HS-5 (cell line): Measurements from ENCODE around the gene CCL13.
"Not testable (repeated sequence)": the region's sequence is repeated elsewhere in the genome, so short reads cannot be mapped to it uniquely, and the experiment has no call there.

ENCODE experiments used
- DNase-seq: peaks from one replicate; pipeline ENCODE4 v3.0.0-alpha.2; 2012; ENCODE audit warnings: low read depth

The CCL13 gene

DNA sequence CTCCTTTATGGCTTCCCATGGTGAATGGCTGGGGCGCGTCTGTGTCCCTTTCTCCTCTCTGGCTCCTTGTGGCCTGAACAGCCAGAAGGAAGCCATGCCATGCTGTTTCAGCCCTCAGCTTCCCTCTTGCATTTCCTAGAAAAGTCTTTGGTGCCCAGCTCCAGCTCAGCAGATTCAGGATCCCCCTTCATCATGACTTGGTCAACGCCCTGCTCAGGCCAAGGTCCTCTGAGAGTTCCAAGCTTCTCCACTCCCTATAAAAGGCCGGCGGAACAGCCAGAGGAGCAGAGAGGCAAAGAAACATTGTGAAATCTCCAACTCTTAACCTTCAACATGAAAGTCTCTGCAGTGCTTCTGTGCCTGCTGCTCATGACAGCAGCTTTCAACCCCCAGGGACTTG, at the start of gene CCL13:
Gene CCL13, plus strand, starts transcription at position 287 of the 400 bp plus-strand sequence. Its CDS starts 47 bp downstream, at position 334.
- no peak for DNase-seq

DNA sequence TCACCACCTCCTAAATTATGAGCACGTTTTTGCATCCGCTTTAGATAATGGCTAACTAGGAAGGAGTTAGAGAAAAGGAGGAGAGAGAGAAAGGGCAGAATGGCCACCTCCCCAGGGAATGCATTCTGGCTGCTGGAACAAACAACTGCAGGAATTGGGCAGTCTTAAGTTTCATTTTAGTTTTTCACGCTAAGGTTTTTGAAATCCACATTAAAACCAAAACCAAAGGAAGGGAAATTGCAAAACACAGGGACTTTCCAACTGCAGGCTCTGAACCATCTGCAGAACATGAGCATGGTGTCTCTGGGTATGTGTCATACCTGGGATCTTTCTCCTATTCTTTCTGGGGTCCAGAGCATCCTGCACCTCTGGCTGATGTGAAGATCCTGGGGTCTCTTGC, 49.2 kb upstream of the CCL13 start:
- no peak for DNase-seq

DNA sequence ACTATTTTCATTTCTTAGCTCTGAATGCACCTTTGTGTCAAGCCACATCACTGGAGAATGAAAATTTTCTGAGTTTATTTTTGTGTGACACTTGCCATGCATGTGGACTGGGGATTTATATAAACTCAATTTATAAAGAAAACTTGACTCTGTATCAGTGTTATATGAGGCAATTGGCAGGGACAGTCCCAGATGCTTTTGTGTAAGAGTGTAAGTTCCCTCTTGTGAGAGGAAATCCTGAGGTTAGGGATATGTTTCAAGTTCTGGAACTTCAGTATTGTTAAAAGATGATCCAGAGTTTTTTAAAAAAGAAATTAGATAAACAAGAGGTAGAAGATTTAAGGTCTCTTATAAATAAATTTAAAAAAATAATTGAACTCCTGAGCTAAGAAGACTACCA, 47.9 kb upstream of the CCL13 start:
- DNase-seq: no peak

DNA sequence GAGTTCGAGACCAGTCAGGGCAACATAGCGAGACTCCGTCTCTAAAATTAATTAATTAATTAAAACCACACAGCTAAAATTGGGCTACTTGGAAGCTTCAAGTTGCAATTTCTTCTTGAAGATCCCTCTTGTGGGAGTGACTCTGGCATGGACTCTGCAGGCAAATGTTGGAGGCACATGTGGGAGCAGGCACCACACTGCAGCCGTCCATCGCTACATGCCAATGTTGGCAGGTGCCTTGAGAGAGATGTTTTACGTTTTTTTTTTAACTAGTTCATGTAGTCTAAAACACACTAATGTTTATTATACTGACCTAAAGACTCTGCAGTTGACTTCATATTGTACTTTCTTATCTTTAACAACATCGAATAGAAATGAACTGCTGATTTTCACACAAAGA, 45.0 kb upstream of the CCL13 start:
- DNase-seq: no peak

DNA sequence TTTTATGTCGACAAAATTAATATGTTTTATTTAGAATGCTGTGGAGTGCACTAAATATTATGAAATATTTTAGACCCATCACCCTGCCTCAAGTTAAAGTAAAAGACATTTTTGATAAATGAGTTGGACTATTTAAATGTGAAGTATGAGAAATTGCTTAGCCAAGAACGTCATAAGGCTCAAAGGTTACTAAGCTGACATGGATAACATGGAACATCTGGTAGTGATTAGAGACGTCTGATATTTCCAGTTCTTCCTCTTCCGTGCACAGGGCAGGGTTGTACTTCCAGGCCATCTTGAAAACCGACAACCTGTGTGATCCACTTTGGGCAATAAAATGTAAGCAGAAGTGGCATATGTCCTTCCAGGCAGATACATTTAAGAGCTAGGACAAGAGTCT, 44.2 kb upstream of the CCL13 start:
- DNase-seq: peak; percentile 74

DNA sequence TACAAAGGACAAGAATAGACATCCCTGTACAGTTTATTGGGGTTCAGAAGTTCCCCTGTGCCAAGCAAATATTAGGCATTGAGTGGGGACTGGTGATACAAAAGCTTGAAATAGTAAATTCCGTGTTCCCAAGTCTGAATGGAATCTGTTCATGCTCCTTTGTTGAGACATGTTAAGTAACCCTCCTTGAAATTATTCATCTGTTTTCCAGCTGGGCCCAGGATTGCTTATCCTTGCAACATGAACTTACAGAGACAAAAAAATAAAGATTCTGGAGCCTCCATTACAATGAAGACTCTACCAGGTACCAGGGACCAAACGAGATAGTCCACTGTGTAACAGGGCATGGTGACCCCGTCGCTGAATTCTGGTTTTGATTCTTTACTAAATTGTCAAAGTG, 43.1 kb upstream of the CCL13 start:
- DNase-seq: no peak

DNA sequence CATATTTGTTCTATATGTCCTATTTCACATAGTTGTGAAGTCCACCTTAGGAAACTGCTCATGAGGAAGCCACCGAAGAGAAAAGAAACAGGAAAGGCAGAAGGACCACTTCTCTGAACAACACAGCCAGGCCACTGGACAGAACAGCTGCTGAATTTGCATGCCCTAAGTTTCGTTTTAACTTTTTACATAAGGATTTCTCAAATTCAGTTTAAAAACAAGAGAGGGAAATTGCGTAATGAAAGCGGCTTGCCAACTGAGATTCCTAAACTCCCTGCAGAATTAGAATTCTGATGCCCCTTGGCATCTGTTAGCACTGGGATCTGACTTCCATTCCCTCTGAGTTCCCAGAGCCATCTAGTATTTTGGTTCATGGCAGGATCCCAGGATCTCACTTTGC, 42.0 kb upstream of the CCL13 start:
- DNase-seq: no peak

DNA sequence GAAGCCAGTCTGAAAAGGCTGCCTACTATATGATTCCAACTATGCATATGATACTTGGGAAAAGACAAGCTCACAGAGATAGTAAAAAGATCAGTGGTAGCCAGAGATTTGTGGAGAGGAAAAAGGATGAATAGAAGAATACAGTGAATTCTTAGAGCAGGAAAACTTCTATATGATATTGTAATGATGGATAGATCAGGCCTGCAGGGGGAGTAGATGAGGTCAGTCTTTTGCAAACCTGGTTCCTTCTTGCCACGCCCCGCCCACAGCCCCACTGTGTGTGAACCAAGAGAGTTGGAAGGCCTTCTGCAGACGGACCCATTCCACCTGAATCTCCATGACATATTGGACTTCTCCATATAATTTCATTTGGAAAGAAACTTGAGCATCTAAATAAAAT, 37.8 kb upstream of the CCL13 start:
- DNase-seq: no peak

DNA sequence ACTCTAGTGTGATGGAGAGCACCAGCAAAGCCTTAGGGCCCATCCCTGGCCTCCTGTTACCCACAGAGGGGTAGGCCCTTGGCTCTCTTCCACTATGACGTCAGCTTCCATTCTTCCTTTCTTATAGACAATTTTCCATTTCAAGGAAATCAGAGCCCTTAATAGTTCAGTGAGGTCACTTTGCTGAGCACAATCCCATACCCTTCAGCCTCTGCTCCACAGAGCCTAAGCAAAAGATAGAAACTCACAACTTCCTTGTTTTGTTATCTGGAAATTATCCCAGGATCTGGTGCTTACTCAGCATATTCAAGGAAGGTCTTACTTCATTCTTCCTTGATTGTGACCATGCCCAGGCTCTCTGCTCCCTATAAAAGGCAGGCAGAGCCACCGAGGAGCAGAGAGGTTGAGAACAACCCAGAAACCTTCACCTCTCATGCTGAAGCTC, 37.2 kb upstream of the CCL13 start, which contains the start of gene CCL8:
Gene CCL8, plus strand, starts transcription at position 397 of the 445 bp plus-strand sequence. CDS start 67 bp downstream, outside the sequence.
- DNase-seq: no peak

DNA sequence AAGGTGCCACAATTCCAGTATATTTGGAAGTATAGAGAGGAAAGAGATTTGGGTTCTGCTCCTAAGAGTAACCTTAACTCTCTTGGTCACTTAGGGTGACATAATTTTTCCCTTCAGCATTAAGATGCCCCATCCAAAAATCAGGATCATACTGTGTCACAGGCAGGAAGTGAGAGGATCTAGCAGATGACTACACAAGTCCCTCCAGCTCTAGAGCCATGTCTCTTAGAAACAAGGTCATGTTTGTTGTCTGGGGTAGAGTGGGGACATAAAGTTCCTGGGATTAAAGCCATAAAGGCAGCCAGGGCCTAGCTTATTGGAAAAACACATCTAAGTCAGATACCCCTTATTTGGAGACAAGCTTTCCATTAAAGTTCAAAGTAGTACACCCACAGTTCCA, 34.3 kb upstream of the CCL13 start:
- DNase-seq: no peak

DNA sequence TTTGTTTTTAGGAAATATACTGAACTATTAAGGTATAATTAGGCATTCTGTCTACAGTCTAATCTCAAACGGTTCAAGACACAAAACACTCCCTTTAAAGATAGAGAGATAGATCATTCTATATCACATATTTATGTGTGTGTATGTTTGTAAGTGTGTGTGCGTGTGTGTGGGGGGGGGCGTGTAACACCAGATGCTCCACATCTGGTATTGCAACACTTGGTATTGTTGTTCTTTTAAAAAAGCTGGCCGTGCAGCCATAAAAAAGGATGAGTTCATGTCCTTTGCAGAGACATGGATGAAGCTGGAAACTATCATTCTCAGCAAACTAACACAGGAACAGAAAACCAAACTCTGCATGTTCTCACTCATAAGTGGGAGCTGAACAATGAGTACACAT, 28.7 kb upstream of the CCL13 start:
- not testable (repeated sequence) for DNase-seq

DNA sequence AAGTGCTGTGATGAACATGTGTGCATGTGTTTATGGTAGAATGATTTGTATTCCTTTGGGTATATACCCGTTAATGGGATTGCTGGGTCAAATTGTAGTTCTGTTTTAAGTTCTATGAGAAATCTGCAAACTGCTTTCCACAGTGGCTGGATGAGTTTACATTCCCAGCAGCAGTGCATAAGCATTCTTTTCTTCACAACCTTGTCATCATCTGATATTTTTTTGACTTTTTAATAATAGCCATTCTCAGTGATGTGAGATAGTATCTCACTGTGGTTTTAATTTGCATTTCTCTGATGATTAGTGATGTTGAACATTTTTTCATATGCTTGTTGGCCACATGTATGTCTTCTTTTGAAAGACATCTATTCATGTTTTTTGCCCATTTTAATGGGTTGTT, 18.6 kb upstream of the CCL13 start:
- DNase-seq: no peak

DNA sequence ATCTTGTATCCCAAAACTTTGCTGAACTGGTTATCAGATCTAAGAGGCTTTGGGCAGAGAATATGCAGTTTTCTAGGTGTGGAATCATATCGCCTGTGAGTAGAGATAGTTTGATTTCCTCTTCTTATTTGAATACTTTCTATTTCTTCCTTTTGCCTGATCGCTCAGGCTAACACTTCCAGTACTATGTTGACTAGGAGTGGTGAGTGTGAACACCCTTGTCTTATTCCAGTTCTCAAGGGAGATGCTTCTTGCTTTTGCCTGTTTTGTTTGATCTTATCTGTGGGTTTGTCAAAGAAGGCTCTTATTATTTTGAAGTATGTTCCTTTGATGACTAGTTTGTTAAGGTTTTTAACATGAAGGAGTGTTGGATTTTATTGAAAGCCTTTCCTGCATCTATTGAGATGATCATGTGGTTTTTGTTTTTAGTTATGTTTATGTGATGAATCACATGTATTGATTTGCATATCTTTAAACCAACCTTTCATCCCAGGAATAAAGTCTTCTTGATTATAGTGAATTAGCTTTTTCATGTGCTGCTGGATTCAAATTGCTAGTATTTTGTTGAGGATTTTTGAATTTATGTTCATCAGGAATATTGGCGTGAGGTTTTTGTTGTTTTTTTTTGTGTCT, 17.0 kb upstream of the CCL13 start:
- no peak for DNase-seq

DNA sequence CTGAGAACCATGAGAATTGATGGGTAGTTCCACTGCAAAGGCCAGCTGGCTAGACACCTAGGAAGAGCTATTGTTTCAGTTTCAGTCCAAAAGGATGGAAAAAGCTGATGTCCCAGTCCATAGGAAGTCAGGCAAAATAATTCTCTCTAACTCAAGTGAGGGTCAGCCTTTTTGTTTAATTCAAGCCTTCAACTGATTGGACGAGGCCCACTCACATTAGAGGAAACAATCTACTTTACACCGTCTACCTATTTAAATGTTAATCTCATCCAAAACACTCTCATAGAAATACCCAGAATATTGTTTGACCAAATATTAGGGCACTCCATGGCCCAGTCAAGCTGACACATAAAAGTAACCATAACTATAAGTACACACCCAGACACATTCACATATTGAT, 14.4 kb upstream of the CCL13 start:
- no peak for DNase-seq

DNA sequence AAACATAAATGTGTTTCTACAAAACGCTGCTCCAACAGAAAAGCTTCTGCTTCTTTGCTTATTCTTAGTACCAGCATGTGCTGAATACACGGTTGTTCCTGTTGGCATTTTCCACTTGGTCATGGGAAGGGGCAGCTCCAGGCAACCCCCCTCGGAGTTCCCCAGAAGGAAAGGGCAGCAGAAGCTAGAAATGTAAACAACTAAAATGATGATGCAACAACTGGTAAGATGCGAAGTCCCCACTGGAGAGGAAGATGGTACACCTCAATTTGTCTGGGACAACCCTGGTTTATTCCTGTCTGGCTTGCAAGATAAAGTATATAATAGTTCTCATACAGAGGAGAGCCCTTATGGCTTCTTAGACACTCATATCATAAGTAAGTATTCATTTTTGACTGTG, 9.2 kb upstream of the CCL13 start:
- no peak for DNase-seq

DNA sequence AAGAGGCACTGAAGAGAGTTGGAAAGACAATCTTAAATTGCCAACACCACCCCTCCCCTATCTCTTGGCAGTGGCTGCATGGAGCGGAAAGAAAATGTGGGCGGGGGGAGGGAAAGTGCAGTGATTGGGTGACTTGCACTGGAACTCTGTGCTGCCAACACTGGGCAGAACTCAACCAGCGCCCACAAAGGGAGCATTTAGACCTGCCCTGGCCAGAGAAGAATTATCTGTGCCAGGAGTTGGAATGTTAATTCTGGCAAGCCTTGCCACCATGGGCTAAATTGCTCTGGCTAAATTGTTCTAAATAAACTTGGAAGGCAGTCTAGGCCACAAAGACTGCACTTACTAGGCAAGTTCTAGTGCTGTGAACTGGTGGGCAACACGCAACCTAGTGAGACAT, 6.5 kb upstream of the CCL13 start:
- no peak for DNase-seq

DNA sequence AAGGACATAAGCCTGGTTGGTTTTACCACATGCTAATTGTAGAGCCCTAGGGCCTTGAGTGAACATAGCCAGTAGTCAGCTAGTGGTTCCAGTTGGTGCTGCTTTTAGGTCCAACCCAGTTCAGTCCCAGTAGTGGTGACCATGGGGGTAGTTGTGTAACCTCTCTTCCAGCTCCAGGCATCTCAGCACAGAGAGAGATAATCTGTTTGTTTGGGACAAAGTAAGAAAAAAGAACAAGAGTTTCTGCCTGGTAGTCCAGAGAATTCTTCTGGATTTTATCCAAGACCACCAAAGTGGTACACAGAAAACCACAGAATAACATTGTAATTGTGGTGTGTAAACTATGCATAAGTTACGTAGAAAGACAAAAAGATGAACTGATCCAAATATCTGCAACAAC, 5.2 kb upstream of the CCL13 start:
- DNase-seq: no peak

DNA sequence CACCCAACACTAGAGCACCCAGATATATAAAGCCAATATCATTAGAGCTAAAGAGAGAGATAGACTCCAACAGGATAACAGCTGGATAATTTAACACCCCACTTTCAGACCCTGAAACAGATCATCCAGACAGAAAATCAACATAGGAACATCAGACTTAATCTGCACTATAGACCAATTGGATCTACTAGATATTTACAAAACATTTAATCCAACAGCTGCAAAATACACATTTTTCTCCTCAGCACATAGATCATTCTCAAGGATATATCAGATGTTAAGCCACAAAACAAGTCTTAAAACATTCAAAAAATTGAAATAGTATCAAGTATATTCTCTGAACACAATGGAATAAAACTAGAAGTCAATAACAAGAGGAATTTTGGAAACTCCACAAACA, 4.1 kb upstream of the CCL13 start:
- no peak for DNase-seq

DNA sequence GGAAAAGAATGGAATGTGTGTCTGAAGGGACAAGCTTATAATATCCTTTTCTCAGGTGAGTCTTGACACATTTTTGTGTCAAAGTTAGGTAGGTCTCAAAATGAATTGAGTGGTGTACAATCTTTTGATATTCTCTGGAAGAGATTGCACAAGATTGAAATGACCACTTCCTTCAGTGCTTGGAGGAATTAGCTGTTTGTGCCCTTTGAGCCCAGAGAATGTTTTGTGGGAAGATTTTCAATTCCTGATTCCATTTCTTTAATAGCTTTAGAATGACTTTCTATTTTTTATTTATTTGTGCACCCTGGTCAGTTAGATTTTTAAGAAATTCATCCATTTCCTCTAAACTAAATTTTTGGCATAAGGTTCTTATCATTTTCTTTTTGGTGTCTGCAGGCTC, 1.6 kb upstream of the CCL13 start:
- no peak for DNase-seq

DNA sequence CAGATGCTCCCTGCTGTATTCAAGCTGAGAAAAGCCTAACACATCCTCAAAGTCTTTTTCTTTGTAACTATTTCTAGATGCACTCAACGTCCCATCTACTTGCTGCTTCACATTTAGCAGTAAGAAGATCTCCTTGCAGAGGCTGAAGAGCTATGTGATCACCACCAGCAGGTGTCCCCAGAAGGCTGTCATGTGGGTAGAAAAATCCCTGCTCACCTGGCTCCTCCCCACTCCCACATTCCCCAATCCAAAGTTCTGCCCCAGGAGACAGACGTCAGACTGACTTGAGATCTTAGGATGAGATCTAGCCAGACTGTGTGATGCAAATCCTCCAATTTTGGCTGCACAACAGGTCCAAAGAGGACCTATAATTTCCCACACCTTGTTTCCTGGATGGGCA, 1.1 kb downstream of the CCL13 start:
- no peak for DNase-seq

DNA sequence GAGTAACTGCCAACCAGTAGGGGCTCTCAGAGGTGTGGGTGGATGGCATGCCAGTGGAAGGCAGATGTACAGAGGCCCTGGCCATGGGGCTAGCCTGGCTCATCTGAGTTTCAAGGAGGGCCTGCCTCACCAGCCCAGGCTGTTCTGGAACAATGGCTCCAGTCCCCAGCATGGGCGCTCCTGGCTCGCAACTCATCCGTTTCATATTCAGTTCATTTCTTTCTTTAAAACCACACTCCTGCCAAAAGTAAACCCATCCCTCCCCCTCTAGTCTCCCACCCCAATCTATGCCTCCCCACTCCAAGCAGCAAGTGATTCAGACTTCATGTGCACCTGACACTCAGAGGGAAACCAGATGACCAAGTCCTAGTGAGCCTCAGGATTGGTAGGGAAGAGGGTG, 2.4 kb downstream of the CCL13 start:
- no peak for DNase-seq

DNA sequence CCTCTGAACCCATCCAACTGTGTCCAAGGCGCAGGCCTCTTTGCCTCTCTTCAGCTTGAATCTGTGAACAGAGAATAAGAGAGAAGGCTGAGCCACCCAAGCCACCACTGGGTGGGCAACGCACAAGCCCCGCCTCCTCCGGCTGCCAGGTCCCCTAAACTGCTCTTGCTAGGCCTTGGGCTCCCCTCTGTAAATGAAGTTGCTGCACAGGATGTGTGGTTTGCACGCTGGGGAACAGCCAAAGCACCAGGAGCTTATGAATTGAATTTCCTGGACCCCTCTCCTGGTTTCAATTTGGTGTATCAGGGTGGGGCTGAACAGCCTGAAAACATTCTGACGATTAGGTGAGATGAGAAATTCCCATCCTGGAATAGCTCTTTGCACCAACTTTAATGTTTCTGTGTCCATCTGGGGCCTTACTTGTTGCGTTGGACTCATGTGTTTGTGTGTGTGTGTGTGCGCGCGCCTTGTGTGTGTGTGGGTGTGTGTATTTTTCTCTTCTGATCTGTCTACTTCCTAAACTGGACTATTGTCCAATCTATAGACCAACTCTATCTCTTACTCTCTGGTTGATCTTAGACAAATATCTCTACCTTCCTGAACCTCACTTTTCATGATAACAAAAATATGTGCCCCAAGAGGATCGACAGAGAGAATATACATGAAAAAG, 4.5 kb downstream of the CCL13 start:
- DNase-seq: no peak

DNA sequence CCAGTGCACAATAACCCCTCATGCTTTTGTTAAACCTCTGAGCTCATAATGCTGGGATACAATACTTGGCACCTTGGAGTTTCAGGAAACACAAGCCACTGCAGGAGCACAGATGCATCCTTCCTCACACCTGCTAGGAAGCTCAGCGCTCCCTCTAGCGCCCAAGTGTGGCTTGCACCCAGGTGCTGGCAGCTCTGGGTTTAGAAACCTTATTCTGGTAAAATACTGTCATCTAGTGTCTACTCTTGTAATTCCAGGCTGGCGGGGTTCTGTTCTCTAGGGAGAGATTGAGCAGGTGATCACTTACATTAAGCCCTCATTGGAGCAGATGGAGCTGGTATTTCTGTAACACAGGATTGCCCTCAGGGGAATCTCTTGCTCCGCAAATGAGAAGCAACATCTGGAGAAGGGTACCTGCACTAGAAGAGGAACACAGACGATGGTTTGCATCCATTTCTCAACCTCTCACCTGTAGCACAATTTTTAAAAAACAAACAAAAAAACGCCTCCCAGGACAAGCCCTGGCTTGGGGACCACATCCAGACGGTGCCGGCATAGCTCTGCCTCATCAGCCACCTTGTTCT, 5.3 kb downstream of the CCL13 start:
- DNase-seq: peak; percentile 61
